PC-3 (cell line): Measurements from ENCODE around the gene STING1.

ENCODE experiments used
- CTCF ChIP-seq: fragments of 300-600 bp; sonication (generic); conservative IDR thresholded peaks from 2 replicates; pipeline ENCODE4 v1.5.1; 2017; ENCODE audit warnings: antibody characterized with exemption, low read depth, mild to moderate bottlenecking, low read length
- EZH2 ChIP-seq: fragments of 300-600 bp; sonication (generic); IDR thresholded peaks from one replicate; pipeline ENCODE4 v1.6.1; 2017; ENCODE audit warnings: antibody characterized with exemption, mild to moderate bottlenecking, low read length; ENCODE audit not compliant: unreplicated experiment
- EZH2phosphoT487 ChIP-seq: fragments of 300-600 bp; sonication (generic); IDR thresholded peaks from 2 replicates; pipeline ENCODE4 v1.6.1; 2018; ENCODE audit warnings: mild to moderate bottlenecking, antibody characterized with exemption, low read length, borderline replicate concordance

GRCh38 chr5:139514486-139514856, 31.9 kb upstream of the STING1 start:
- no peak for TF ChIP-seq EZH2phosphoT487
- TF ChIP-seq CTCF = no peak
- no peak for TF ChIP-seq EZH2
